ENCODE measurements around the gene CDIPT.

DNA sequence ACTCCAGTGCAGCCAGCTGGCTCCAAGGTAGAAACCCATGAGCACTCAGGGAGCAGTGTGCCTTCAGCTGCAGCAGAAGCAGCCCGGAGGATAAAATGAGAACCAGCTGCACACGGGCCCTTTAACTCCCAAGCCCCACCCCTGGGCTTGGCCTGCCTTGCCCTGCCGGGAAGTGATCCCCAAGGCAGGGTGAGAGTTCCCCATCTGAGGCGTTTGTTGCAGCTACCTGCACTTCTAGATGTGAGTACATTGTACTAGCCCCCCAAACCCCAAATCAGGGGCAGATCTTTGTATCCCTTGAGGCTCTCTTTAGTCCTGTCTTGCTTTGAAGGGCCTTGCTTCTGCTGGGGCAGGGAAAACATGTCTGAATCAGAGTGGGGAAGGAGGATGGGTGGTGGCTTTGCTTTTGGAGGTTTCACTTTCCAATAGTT is 42.7 kb downstream of the CDIPT start, which contains the start of gene MVP:
- TF ChIP-seq YY1 (IDR thresholded peaks at IDR 0.05; ENCODE audit: insufficient read depth, insufficient read length) (no peak), ZNF274 (IDR thresholded peaks at IDR 0.05; ENCODE audit: low read depth, low read length) (no peak)

Data from NT2/D1 (cell line).